Stimulated activated CD4-positive, alpha-beta T cell treated with anti-CD3 and anti-CD28 coated beads, TNF-alpha, amount 100 ng/mL, for 4 hours (primary cell): ENCODE measurements around the gene LUZP1.

Experiments
- DNase-seq, 3 experiments: peaks; one replicate each; pipeline ENCODE4 v3.0.0-alpha.2; 2020; ENCODE audit warnings: low read depth in 3 of 3

The LUZP1 gene

GRCh38 chr1:23152966-23153684 is 15.5 kb downstream of the LUZP1 start:
- no peak for DNase-seq

GRCh38 chr1:23150742-23151141 is 17.9 kb downstream of the LUZP1 start:
- DNase-seq, result no peak

- DNase-seq, result no peak
Measured at GRCh38 chr1:23150125-23150524, 18.5 kb downstream of the LUZP1 start.

- DNase-seq, result no peak
Measured at GRCh38 chr1:23149114-23149513, 19.5 kb downstream of the LUZP1 start.

GRCh38 chr1:23148084-23148483 is 20.6 kb downstream of the LUZP1 start:
- DNase-seq, result no peak

- no peak for DNase-seq
Measured at GRCh38 chr1:23140940-23141596, 27.6 kb downstream of the LUZP1 start.

- no peak for DNase-seq
Measured at GRCh38 chr1:23135268-23135667, 33.4 kb downstream of the LUZP1 start.

- no peak for DNase-seq
Measured at GRCh38 chr1:23134055-23134454, 34.6 kb downstream of the LUZP1 start.

GRCh38 chr1:23133587-23133986 is 35.1 kb downstream of the LUZP1 start:
- DNase-seq, result no peak

GRCh38 chr1:23132033-23132432 is 36.6 kb downstream of the LUZP1 start:
- DNase-seq, result no peak

GRCh38 chr1:23129846-23130245 is 38.8 kb downstream of the LUZP1 start:
- DNase-seq, result no peak

GRCh38 chr1:23126801-23127200 is 41.9 kb downstream of the LUZP1 start:
- no peak for DNase-seq

- DNase-seq, result no peak
Measured at GRCh38 chr1:23126200-23126599, 42.5 kb downstream of the LUZP1 start.

GRCh38 chr1:23125489-23125888 is 43.2 kb downstream of the LUZP1 start:
- no peak for DNase-seq

- DNase-seq, result no peak
Measured at GRCh38 chr1:23124259-23125026, 44.2 kb downstream of the LUZP1 start.

GRCh38 chr1:23123528-23123927 is 45.1 kb downstream of the LUZP1 start:
- no peak for DNase-seq

GRCh38 chr1:23122796-23123195 is 45.9 kb downstream of the LUZP1 start:
- DNase-seq, result no peak

- no peak for DNase-seq
Measured at GRCh38 chr1:23122023-23122748, 46.5 kb downstream of the LUZP1 start.

- DNase-seq, result no peak
Measured at GRCh38 chr1:23120383-23120782, 48.3 kb downstream of the LUZP1 start.

GRCh38 chr1:23118957-23119792 is 49.5 kb downstream of the LUZP1 start:
- no peak for DNase-seq

GRCh38 chr1:23118407-23118806 is 50.2 kb downstream of the LUZP1 start:
- no peak for DNase-seq
